Activated naive CD8-positive, alpha-beta T cell (primary cell): Measurements from ENCODE around the gene SKOR2.

ENCODE experiments used
- H3K27ac Mint-ChIP-seq: one replicate; pipeline ENCODE4 v1.8.0; 2021; ENCODE audit warnings: mixed read lengths
- H3K27me3 Mint-ChIP-seq: one replicate; pipeline ENCODE4 v1.8.0; 2021; ENCODE audit warnings: mixed read lengths
- H3K36me3 Mint-ChIP-seq: one replicate; pipeline ENCODE4 v1.8.0; 2021; ENCODE audit warnings: mixed read lengths
- H3K4me1 Mint-ChIP-seq: one replicate; pipeline ENCODE4 v1.8.0; 2021; ENCODE audit warnings: low read depth, mixed read lengths
- H3K4me3 Mint-ChIP-seq: one replicate; pipeline ENCODE4 v1.8.0; 2021; ENCODE audit warnings: mild to moderate bottlenecking, mixed read lengths
- H3K9me3 Mint-ChIP-seq: one replicate; pipeline ENCODE4 v1.8.0; 2021; ENCODE audit warnings: low read depth, mixed read lengths

Gene SKOR2

DNA sequence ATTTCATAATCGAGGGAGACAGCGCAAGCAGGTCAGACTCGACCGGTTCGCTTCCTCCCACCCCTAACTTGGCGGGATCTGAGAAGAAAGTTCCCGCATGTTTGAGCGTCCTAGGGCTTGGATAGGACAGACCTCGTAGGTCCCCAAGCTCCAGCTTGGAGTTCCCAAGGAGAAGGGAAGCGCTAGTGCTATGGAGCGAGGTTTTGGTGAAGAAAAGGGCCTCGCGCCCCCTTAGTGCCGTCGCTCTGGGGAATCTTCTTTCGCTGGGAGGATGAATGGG lies 11.6 kb upstream of the SKOR2 start:
- Mint-ChIP-seq H3K27me3 (peaks cover 60% of the 10 kb centered on the region), H3K9me3 (no peaks in the 10 kb centered on the region), H3K27ac (no peak overlapping the region), H3K36me3 (no peaks in the 10 kb centered on the region), H3K4me3 (no peak overlapping the region), H3K4me1 (peaks cover 8% of the 10 kb centered on the region)

- Mint-ChIP-seq H3K4me3 (no peak overlapping the region), H3K9me3 (no peaks in the 10 kb centered on the region), H3K27me3 (peaks cover 60% of the 10 kb centered on the region), H3K27ac (no peak overlapping the region), H3K4me1 (peaks cover 8% of the 10 kb centered on the region), H3K36me3 (no peaks in the 10 kb centered on the region)
Measured at GRCh38 chr18:47262301-47263149, 11.1 kb upstream of the SKOR2 start.

DNA sequence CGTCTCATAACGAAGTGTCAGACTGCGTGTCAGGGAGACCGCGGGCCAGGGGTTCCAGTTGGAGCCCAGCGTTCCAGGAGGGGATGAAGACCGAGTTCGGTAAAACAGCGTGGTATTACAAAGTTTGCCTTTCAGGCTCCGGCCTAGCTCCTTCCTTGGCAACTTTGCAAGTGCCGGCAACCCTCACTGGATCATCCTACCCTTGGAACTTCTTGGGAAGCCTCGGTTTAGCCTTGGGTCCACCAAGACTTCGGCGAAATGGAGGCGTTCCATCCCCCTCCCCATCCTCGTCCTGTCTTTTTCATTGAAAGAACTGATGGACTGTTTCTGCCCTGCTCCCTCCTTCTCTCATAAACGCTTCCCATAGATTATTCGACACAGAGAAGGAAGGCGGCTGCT lies 10.4 kb upstream of the SKOR2 start:
- Mint-ChIP-seq H3K27ac (no peak overlapping the region), H3K9me3 (no peaks in the 10 kb centered on the region), H3K4me3 (no peak overlapping the region), H3K36me3 (no peaks in the 10 kb centered on the region), H3K4me1 (peaks cover 8% of the 10 kb centered on the region), H3K27me3 (peaks cover 60% of the 10 kb centered on the region)

- Mint-ChIP-seq H3K27ac (no peak overlapping the region), H3K4me1 (peaks cover 8% of the 10 kb centered on the region), H3K27me3 (peaks cover 62% of the 10 kb centered on the region), H3K4me3 (no peak overlapping the region), H3K9me3 (no peaks in the 10 kb centered on the region), H3K36me3 (no peaks in the 10 kb centered on the region)
Measured at GRCh38 chr18:47260924-47261701, 9.7 kb upstream of the SKOR2 start.

- H3K4me3 Mint-ChIP-seq, result no peak overlapping the region
Measured at GRCh38 chr18:47260120-47260923, 8.9 kb upstream of the SKOR2 start.

GRCh38 chr18:47254341-47254939 lies 3.0 kb upstream of the SKOR2 start:
- Mint-ChIP-seq H3K27me3 (peaks cover 65% of the 10 kb centered on the region), H3K4me1 (peaks cover 4% of the 10 kb centered on the region), H3K4me3 (no peak overlapping the region), H3K36me3 (no peaks in the 10 kb centered on the region), H3K27ac (no peak overlapping the region), H3K9me3 (no peaks in the 10 kb centered on the region)

More at GRCh38 chr18:47260120-47260923, 8.9 kb upstream of the SKOR2 start:
- Mint-ChIP-seq H3K27ac (no peak overlapping the region), H3K9me3 (no peaks in the 10 kb centered on the region), H3K36me3 (no peaks in the 10 kb centered on the region), H3K4me1 (peaks cover 8% of the 10 kb centered on the region), H3K27me3 (peaks cover 61% of the 10 kb centered on the region)

- H3K4me1 Mint-ChIP-seq, result peaks cover 4% of the 10 kb centered on the region
Measured at GRCh38 chr18:47253101-47253654, 1.7 kb upstream of the SKOR2 start.

GRCh38 chr18:47250391-47251046 lies 941 bp downstream of the SKOR2 start:
- no peak overlapping the region for H3K27ac Mint-ChIP-seq
- H3K36me3 Mint-ChIP-seq, result peaks cover 3% of the 10 kb centered on the region
- H3K27me3 Mint-ChIP-seq, result peaks cover 54% of the 10 kb centered on the region
- H3K4me3 Mint-ChIP-seq, result no peak overlapping the region
- H3K9me3 Mint-ChIP-seq, result no peaks in the 10 kb centered on the region
- peaks cover 11% of the 10 kb centered on the region for H3K4me1 Mint-ChIP-seq

More at GRCh38 chr18:47253101-47253654, 1.7 kb upstream of the SKOR2 start:
- H3K27ac Mint-ChIP-seq, result no peak overlapping the region
- H3K4me3 Mint-ChIP-seq, result no peak overlapping the region
- no peaks in the 10 kb centered on the region for H3K36me3 Mint-ChIP-seq
- H3K27me3 Mint-ChIP-seq, result peaks cover 63% of the 10 kb centered on the region
- H3K9me3 Mint-ChIP-seq, result no peaks in the 10 kb centered on the region

DNA sequence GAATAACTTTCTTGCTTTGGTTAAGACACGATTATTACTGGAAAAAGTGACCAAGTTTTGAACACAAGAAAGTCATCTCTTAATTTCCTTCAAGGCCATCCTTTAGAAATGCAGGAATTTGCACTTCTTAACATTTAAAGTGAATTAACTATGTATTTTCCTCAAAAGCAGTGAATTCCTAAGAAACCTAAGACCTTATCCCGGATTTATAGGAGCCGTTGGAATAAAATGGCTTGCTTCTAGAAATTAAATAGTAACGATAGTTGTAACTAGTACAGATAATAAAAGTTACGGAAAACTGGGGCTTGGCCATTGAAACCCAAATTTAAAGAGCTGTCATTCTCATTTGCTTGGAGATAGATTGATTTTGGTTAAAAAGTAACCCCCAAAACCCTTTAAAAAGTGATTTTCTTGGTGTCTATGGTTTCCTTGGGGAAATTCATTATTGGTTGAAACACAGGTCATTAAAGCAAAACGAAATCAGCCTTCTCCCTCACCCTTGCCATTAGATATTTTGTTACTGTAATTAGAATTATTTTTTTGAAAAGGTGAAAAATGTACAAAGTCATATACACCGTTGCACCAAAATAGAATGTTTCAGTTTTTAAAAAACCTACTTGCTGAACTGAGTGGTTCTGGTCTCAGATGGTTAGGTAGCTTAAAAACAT lies 2.0 kb downstream of the SKOR2 start:
- Mint-ChIP-seq H3K27me3 (peaks cover 59% of the 10 kb centered on the region), H3K36me3 (peaks cover 3% of the 10 kb centered on the region), H3K27ac (no peak overlapping the region), H3K9me3 (no peaks in the 10 kb centered on the region), H3K4me3 (no peak overlapping the region), H3K4me1 (peaks cover 11% of the 10 kb centered on the region)

DNA sequence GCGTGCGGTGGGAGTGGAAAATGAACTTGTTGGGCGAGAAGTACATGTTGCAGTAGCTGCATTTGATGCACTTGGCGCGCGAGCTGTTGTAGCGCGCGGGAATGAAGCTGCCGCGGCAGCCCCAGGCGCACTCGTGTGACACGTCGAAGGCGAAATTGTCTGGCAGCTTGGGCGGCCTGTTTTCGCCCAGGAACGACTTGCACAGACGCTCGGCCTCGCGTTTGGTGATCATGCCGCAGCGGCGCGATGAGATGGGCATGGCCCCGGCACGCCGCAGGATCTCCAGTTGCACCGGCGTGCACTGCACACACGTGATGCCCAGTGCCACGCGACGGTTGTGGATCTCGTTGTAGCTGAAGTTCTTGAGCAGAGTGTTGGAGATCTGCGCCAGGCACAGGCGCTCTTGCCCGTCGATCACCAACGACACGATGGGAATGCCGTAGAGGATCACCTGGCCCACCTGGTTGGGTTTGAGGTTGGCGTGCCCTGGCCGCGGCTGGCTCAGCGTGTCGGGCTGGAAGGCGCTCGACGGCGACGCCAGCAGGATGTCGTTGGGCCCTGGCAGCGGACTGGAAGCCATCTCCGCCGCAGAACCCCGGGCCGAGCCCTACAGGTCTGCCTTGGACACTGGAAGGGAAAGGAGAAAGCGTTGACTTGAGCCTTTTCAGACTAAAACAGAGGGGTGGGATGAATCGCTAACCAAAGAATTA lies 2.7 kb downstream of the SKOR2 start:
- Mint-ChIP-seq H3K4me1 (peaks cover 11% of the 10 kb centered on the region), H3K4me3 (peak overlapping the region; percentile 52), H3K36me3 (peaks cover 3% of the 10 kb centered on the region), H3K27me3 (peaks cover 59% of the 10 kb centered on the region), H3K27ac (no peak overlapping the region), H3K9me3 (no peaks in the 10 kb centered on the region)

DNA sequence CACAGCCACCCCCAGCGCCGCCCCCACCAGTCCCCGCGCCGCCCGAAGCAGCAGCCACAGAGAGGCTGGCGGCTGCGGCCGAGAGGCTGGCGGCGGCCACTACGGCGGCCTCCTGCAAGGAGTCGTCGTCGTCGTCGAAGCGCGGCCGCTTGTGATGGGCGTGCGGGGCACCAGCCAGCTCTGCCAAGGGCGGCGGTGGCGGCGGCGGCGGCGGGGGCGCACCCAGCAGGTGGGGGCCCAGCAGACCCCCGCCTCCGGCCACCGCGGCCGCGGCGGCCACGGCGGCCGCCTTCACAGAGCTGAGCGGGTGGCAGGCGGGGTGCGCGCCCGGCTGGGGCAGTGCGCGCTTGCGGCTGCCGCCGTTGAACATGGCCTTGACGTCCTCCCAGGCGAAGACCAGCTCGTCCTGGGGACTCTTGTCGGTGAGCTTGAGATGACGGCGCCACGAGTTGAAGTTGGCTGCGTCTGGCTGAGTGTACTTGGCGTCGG lies 3.3 kb downstream of the SKOR2 start:
- Mint-ChIP-seq H3K27me3 (peaks cover 58% of the 10 kb centered on the region), H3K4me3 (peak overlapping the region; percentile 52), H3K27ac (no peak overlapping the region), H3K4me1 (peaks cover 11% of the 10 kb centered on the region), H3K36me3 (peaks cover 3% of the 10 kb centered on the region), H3K9me3 (no peaks in the 10 kb centered on the region)

GRCh38 chr18:47247416-47248114 lies 3.9 kb downstream of the SKOR2 start:
- Mint-ChIP-seq H3K36me3 (peaks cover 3% of the 10 kb centered on the region), H3K4me1 (peaks cover 11% of the 10 kb centered on the region), H3K27me3 (peaks cover 60% of the 10 kb centered on the region), H3K27ac (no peak overlapping the region), H3K4me3 (no peak overlapping the region), H3K9me3 (no peaks in the 10 kb centered on the region)
